Uterus (tissue), 4 donors: ENCODE results near the gene SIRT2. TPM values are rescaled to one million over a fixed set of nuclear protein-coding genes. Genes with fewer than 3 reads are reported as not detected.
"Not testable (repeated sequence)": the region's sequence is repeated elsewhere in the genome, so short reads cannot be mapped to it uniquely, and the experiment has no call there.

Source experiments
- DNase-seq, 2 donors: peaks; one replicate each; pipeline ENCODE4 v3.0.0-alpha.2; 2019 to 2020
- H3K27ac ChIP-seq, 2 donors: fragments of 200-600 bp; sonication (generic); 1 replicate in 1 of 2; 2 replicates in 1 of 2; pipeline ENCODE4 v1.5.1; 2016 to 2018
- H3K27me3 ChIP-seq, 2 donors: fragments of 200-600 bp; sonication (generic); one replicate each; pipeline ENCODE4 v1.5.1; 2018 to 2019; ENCODE audit warnings: control low read depth in 1 of 2
- H3K36me3 ChIP-seq, 2 donors: fragments of 200-600 bp; sonication (generic); one replicate each; pipeline ENCODE4 v1.5.1; 2019; ENCODE audit warnings: control low read depth in 1 of 2
- H3K4me1 ChIP-seq, 2 donors: fragments of 200-600 bp; sonication (generic); one replicate each; pipeline ENCODE4 v1.5.1; 2018 to 2019; ENCODE audit warnings: control low read depth in 1 of 2
- H3K4me3 ChIP-seq, 2 donors: fragments of 200-600 bp; sonication (generic); 1 replicate in 1 of 2; 2 replicates in 1 of 2; pipeline ENCODE4 v1.5.1; 2018 to 2019; ENCODE audit warnings: mild to moderate bottlenecking in 1 of 2
- H3K9me3 ChIP-seq, 2 donors: fragments of 200-600 bp; sonication (generic); one replicate each; pipeline ENCODE4 v1.5.1; 2019; ENCODE audit warnings: control low read depth in 1 of 2
- POLR2A ChIP-seq, 2 donors: fragments of 450-650 bp; IDR thresholded peaks; one replicate each; pipeline ENCODE4 v1.6.1; 2016; ENCODE audit warnings: antibody characterized with exemption in 2 of 2, mild to moderate bottlenecking in 1 of 2, moderate library complexity in 1 of 2
- intact Hi-C: fragments of 100-400 bp; cut with DNase I; formaldehyde crosslinking; loops from one replicate; pipeline ENCODE4 v1.15.1; 2023; ENCODE audit warnings: low total_unique reads
- total RNA-seq, 4 donors: library from RNA; depleted of rRNA in 3 of 4; stranded (reverse); fragments of >200 nt in 3 of 4; gene quantifications; one replicate each; pipeline versions ENCODE4 v1.1.0 to v1.2.4, GENCODE V29; 2014 to 2023
- TF ChIP-seq, protein P1 (sequence below), 4 experiments: fragments of 200-600 bp in 2 of 4; fragments of 450-650 bp in 2 of 4; sonication (generic) in 2 of 4; IDR thresholded peaks; one replicate each; pipeline ENCODE4 v1.5.1; 2016 to 2019; ENCODE audit warnings: antibody characterized with exemption in 4 of 4, mild to moderate bottlenecking in 2 of 4, moderate library complexity in 1 of 4
- donor health status: DM: yes; HTN: yes; CAD: no.

SIRT2 gene
- total RNA-seq, 4 donors from 2014 or later: 46.0 to 171 (median 80.2) TPM

- Histone ChIP-seq H3K36me3 (no peaks in the 10 kb centered on the region), H3K4me3 (no peak overlapping the region), H3K4me1 (no peaks in the 10 kb centered on the region), H3K27me3 (no peaks in the 10 kb centered on the region), H3K27ac (no peak overlapping the region), H3K9me3 (no peaks in the 10 kb centered on the region)
- no peak for DNase-seq
- intact Hi-C loops: no loop called here
- no peak for TF ChIP-seq POLR2A (IDR thresholded peaks at IDR 0.05)
- TF ChIP-seq, protein P1, sequence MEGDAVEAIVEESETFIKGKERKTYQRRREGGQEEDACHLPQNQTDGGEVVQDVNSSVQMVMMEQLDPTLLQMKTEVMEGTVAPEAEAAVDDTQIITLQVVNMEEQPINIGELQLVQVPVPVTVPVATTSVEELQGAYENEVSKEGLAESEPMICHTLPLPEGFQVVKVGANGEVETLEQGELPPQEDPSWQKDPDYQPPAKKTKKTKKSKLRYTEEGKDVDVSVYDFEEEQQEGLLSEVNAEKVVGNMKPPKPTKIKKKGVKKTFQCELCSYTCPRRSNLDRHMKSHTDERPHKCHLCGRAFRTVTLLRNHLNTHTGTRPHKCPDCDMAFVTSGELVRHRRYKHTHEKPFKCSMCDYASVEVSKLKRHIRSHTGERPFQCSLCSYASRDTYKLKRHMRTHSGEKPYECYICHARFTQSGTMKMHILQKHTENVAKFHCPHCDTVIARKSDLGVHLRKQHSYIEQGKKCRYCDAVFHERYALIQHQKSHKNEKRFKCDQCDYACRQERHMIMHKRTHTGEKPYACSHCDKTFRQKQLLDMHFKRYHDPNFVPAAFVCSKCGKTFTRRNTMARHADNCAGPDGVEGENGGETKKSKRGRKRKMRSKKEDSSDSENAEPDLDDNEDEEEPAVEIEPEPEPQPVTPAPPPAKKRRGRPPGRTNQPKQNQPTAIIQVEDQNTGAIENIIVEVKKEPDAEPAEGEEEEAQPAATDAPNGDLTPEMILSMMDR (IDR thresholded peaks at IDR 0.05): no peak
Observed at GRCh38 chr19:38875656-38876395, 23.6 kb downstream of the SIRT2 start.

DNA sequence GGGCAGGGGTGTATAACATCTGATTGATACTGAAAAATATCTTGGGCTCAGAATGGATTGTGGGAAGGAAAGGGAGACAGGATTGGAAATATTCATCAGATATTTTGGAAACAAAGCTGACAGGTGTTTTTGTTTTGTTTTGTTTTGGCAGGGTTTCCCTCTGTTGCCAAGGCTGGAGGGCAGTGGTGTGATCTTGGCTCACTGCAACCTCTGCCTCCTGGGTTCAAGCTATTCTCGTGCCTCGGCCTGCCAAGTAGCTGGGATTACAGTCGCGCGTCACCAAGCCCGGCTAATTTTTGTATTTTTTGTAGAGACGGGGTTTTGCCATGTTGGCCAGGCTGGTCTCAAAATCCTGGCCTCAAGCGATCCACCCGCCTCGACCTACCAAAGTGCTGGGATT lies 26.0 kb downstream of the SIRT2 start:
- H3K4me3 ChIP-seq, H3K4me1 ChIP-seq, H3K27ac ChIP-seq, H3K27me3 ChIP-seq, H3K9me3 ChIP-seq, H3K36me3 ChIP-seq, intact Hi-C loops, DNase-seq: not testable (repeated sequence)

DNA sequence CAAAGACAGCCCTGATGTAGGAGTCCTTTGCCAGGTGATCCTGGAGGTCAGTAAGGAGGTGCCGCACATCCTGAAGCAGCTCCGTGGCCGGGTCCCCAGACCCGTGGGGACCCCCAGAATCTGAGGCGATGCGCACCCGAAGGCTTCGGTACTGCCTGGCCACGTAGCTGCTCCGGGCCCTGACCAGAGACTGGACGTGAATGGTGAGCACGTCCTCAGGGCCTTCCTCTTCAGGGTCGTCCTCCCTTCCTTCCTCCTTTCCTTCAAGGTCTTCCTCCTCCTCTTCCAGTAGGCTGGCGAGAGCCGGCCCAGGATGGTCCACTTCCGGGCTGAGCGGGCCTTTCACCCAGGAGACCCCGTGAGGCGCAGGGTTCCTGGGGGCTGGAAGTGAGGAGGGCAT lies 28.8 kb downstream of the SIRT2 start:
- Histone ChIP-seq H3K27ac (no peak overlapping the region), H3K4me3 (no peak overlapping the region), H3K9me3 (no peaks in the 10 kb centered on the region), H3K36me3 (no peaks in the 10 kb centered on the region), H3K4me1 (peaks cover 0 to 4% of the 10 kb centered on the region in 2 donors), H3K27me3 (no peaks in the 10 kb centered on the region)
- TF ChIP-seq POLR2A (IDR thresholded peaks at IDR 0.05): no peak
- TF ChIP-seq, protein P1 (IDR thresholded peaks at IDR 0.05): no peak
- no peak for DNase-seq
- intact Hi-C loops: no loop called here

DNA sequence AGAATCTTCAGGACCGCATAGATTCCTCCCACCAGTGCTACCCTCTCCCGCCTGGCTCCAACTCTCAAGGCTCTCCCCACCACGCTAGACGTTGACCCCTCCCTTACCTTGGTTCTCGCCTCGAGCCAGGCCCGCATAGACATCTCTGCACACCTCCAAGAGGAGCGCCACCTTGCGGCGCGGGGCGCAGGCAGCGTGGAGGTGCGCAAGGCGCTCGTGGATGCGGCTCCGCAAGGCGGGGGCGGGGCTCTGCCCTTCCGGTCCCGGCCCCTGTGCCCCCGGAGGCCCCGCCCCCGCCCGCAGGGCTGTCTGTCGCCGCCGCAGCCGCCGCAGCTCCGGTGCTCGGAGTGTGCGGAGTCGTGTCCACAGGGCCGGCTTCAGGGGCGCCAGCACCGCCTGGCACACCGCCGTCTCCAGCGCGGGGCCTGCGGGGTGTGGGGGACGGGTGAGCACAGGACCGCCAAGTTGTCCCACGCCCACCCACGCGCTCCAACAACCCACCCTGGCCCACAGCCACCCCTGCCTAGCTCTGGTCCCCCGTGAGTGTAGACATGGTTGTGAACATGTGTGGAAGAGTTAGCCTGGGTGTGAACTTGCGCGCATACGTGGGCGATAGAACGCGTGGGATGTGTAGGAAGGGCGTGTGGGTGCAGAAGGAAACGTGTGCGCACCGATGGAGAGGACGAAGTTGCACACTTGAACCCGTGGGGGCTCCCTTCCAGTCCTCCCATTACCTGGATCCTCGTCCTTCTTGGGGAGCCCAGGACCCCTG lies 29.4 kb downstream of the SIRT2 start:
- H3K9me3 ChIP-seq: no peaks in the 10 kb centered on the region
- no peaks in the 10 kb centered on the region for H3K36me3 ChIP-seq
- peak overlapping the region; percentile 6 to 47 for H3K27ac ChIP-seq
- H3K4me1 ChIP-seq: peaks cover 0 to 4% of the 10 kb centered on the region in 2 donors
- intact Hi-C loops: no loop called here
- no peaks in the 10 kb centered on the region for H3K27me3 ChIP-seq
- DNase-seq: peak; percentile 81 to 82
- TF ChIP-seq, protein P1 (IDR thresholded peaks at IDR 0.05): peak; percentile 81 to 91 (median 88)
- peak in 1 of 2 donors; percentile 24 for TF ChIP-seq POLR2A (IDR thresholded peaks at IDR 0.05)
- H3K4me3 ChIP-seq: peak overlapping the region; percentile 29 to 43

DNA sequence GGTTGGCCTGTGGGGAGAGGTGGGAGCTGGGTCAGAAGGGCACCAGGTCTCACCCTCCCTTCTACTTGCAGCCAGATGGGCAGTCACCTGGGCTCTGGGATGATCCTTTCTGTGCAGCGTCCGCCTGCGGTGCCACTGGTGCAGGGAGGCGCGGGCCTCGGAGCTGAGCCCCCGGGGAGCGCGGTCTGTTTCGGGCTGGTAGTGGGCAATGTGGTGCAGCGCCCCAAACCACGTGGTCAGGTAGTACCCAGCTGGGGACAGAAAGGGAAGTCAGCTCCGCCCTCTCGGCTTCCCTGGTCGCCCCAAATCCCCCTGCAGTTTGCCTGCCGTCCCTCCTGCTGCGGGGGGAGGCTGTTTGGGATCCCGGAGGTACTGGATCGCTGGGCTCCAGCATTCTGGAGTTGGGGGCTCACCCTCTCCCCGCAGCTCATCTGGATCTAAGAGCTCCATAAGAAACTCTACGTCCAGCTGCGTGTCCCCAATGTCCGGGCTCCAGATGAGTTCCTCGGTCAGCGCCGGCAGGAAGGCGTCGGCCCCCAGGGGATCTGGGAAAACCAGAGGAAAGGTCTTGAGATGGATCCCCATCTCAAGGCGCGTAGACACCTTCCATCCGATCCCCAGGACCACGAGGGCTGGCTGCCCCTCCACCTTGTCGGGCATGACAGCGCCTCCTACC lies 30.1 kb downstream of the SIRT2 start:
- peak overlapping the region; percentile 29 to 43 for H3K4me3 ChIP-seq
- peaks cover 0 to 4% of the 10 kb centered on the region in 2 donors for H3K4me1 ChIP-seq
- peak overlapping the region in 1 of 2 donors; percentile 10 for H3K27ac ChIP-seq
- no peak for TF ChIP-seq POLR2A (IDR thresholded peaks at IDR 0.05)
- TF ChIP-seq, protein P1 (IDR thresholded peaks at IDR 0.05): no peak
- no peaks in the 10 kb centered on the region for H3K9me3 ChIP-seq
- intact Hi-C loops: no loop called here
- H3K36me3 ChIP-seq: no peaks in the 10 kb centered on the region
- no peaks in the 10 kb centered on the region for H3K27me3 ChIP-seq
- DNase-seq: no peak
